OCI-LY3 (cell line): ENCODE measurements around the gene VCAN.

Experiments used
- EZH2phosphoT487 ChIP-seq: fragments of 200-600 bp; shearing (Covaris generic); IDR thresholded peaks from 2 replicates; pipeline ENCODE4 v1.6.1; 2018; ENCODE audit warnings: antibody characterized with exemption, mixed run types, low read depth
- TF ChIP-seq, protein P1 (sequence below): fragments of 200-600, 300-600 bp; sonication (generic); IDR thresholded peaks from 2 replicates; pipeline ENCODE4 v1.5.1; 2014; ENCODE audit warnings: antibody characterized with exemption, low read length, low read depth

GRCh38 chr5:83472508-83473345 lies 1.2 kb downstream of the VCAN start:
- TF ChIP-seq, protein P1, sequence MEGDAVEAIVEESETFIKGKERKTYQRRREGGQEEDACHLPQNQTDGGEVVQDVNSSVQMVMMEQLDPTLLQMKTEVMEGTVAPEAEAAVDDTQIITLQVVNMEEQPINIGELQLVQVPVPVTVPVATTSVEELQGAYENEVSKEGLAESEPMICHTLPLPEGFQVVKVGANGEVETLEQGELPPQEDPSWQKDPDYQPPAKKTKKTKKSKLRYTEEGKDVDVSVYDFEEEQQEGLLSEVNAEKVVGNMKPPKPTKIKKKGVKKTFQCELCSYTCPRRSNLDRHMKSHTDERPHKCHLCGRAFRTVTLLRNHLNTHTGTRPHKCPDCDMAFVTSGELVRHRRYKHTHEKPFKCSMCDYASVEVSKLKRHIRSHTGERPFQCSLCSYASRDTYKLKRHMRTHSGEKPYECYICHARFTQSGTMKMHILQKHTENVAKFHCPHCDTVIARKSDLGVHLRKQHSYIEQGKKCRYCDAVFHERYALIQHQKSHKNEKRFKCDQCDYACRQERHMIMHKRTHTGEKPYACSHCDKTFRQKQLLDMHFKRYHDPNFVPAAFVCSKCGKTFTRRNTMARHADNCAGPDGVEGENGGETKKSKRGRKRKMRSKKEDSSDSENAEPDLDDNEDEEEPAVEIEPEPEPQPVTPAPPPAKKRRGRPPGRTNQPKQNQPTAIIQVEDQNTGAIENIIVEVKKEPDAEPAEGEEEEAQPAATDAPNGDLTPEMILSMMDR: no peak
- TF ChIP-seq EZH2phosphoT487: no peak
